ENCODE data around the gene PILRB.
A peak's percentile ranks its signal among the peaks of the same experiment; 100 is the strongest.
"Not testable (repeated sequence)": the region's sequence is repeated elsewhere in the genome, so short reads cannot be mapped to it uniquely, and the experiment has no call there.

The PILRB gene

DNA sequence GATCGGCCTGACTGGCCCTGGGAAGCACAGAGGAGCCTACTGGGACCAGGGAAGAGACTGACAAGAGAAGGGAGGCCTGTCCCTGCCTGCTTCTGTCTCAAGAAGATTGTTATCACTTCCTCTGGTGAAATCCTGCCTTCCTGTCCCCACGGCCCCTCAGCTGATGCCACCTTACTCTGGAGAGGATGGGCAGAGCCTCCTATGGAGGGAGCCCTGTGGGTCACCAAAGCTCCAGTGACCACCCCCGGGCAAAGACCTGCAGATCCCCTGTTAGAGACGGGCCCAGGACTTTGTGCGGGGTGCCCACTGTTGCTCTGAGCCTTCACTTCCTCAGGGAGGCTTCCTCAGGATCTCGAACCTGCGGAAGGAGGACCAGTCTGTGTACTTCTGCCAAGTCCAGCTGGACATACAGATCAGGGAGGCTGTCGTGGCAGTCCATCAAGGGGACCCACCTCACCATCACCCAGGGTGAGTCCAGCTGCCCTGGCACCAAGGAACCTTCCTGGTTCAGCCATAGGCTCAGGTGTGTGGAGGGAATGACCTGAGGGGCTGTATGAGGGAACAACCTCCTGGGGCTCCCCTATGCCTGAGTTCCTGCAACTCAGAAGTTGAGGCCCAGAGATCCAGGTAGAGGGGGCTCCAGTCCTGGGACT lies 1.4 kb upstream of the PILRB start:
- DNase-seq (ENCODE audit: low spot score): no peak

DNA sequence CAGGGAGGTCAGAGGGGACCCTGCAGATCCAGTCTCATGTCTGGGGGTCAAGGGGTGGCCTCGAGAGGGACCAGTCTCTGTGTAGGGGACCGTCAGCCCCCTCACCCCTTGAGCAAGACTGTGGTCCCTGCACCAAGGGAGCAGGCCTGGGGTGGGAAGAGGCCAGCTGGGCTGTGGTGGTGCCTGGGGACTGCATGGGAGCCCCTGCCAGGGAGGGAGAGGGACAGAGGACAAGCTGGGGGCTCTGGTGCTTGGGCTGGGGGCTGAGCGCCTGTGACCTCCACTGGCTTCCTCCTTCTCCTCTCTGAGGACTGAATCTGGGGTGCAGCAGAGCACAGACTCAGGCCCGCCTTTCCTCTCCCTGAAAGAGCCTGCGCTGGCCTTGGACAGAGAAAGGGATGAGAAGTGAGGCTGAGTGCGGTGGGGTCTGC lies 771 bp upstream of the PILRB start:
- no peak for DNase-seq (ENCODE audit: low spot score)

DNA sequence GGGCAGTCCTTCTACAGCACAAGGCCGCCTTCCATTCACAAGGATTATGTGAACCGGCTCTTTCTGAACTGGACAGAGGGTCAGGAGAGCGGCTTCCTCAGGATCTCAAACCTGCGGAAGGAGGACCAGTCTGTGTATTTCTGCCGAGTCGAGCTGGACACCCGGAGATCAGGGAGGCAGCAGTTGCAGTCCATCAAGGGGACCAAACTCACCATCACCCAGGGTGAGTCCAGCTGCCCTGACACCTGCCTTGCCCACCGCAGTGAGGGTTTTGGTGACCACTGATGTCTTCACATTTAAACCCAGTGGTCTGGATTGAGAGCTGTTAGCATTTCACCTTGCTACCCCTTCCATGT lies 918 bp downstream of the PILRB start:
- no peak for DNase-seq (ENCODE audit: low spot score)

- DNase-seq (ENCODE audit: low spot score): no peak
Observed at GRCh38 chr7:100360135-100360854, 2.4 kb downstream of the PILRB start.

GRCh38 chr7:100363098-100363497 lies 5.2 kb downstream of the PILRB start:
- no peak for DNase-seq (ENCODE audit: low spot score)

DNA sequence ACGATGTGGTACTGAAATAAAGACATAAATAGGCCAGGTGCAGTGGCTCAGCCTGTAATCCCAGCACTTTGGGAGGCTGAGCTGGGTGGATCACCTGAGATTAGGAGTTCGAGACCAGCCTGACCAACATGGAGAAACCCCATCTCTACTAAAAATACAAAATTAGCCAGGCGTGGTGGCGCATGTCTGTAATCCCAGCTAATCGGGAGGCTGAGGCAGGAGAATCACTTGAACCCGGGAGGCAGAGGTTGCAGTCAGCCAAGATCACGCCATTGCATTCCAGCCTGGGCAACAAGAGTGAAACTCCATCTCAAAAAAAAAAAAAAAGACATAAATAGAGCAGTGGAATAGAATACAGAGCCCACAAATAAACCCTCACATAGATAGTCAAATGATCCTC lies 5.9 kb downstream of the PILRB start:
- not testable (repeated sequence) for DNase-seq (ENCODE audit: low spot score)

- no peak for DNase-seq (ENCODE audit: low spot score)
Observed at GRCh38 chr7:100364480-100364879, 6.6 kb downstream of the PILRB start.

- not testable (repeated sequence) for DNase-seq (ENCODE audit: low spot score)
Observed at GRCh38 chr7:100365998-100366367, 8.1 kb downstream of the PILRB start.

DNA sequence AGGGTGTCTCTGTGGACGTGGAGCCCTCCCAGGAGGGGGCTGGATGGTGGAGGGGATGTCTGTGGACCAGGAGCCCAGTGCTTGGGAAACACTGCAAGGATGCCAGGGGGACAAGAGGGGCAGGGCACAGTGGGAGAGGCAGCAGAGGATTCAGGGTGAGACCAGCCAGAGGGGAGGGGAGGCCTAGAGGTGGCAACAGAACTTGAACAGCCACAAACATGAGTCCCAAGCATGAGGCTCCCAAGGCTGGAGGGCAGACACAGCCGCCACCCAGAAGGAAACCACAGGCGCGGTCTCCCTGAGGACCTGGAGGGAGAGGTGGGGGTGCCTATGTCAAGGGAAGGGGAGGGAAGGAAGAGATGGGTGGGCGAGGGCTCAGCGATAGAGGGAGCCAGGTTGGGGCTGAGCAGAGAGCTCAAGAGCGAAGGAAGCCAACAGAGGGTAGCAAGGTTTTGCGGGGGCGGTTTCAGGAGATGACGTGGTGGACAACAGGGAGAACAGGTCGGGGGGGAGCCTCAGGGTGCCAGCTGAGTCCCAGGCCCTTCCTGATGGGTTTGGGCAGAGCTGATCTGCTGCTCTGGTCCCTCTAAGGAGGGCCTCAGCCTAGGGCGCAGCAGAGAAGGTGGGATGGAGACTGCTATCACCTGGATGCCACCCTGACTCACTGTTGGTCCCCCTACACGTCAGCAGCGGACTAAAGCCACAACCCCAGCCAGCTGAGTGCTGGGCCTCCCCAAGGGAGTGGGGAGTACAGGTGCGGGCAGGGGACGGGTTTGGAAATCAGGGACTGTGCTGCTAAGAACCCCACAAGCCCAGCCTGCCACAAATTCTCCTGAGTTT lies 8.7 kb downstream of the PILRB start:
- DNase-seq (ENCODE audit: low spot score): no peak

GRCh38 chr7:100367251-100367620 lies 9.3 kb downstream of the PILRB start:
- no peak for DNase-seq (ENCODE audit: low spot score)

GRCh38 chr7:100367676-100368613 lies 10.0 kb downstream of the PILRB start:
- DNase-seq (ENCODE audit: low spot score): no peak

- no peak for DNase-seq (ENCODE audit: low spot score)
Observed at GRCh38 chr7:100369105-100369504, 11.2 kb downstream of the PILRB start.

- DNase-seq (ENCODE audit: low spot score): no peak
Observed at GRCh38 chr7:100370303-100370702, 12.4 kb downstream of the PILRB start.

DNA sequence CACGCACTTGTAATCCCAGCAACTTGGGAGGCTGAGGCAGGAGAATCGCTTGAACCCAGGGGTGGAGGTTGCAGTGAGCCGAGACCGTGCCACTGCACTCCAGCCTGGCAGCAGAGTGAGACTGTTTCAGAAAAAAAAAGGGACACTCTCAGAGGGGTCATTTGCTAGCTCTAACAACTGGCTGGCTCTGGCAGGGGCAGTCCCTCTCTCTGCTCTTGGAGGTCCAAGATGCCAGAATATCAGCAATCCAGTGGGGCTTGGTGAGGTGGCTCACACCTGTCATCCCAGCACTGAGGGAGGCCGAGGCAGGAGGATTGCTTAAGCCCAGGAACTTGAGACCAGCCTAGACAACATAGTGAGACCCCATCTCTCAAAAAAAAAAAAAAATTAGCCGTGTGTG lies 12.8 kb downstream of the PILRB start:
- no peak for DNase-seq (ENCODE audit: low spot score)

DNA sequence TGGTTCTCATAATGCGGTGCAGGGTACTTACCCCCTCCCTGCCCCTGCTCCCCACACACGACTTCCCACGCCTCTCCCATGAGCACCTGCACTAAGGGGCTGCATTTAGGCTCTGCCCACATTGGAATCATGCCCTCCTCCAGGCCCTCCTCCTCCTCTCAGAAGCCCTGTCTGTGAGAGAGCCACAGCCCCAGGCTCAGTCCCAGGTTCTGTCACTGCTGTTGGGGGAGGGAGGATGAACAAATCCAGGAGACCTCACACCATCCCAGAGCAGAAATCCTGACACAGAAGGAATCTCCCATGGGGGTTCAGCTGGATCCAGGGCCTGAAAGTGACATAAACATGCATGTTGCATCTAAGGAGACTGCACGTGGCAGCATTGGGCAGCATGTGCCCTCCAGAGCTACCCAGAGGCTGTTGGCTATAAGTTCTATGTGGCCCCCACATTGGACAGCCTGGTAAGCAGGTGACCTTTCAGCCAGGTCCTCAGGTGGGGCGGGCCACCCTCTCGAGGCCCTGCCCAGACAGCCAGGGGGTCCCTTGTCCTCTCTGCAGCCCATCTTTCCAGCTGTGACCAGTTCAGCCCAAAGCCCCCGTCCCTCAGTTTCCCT lies 13.7 kb downstream of the PILRB start:
- DNase-seq (ENCODE audit: low spot score): no peak

- DNase-seq (ENCODE audit: low spot score): peak; percentile 31
Observed at GRCh38 chr7:100372256-100372655, 14.3 kb downstream of the PILRB start.

GRCh38 chr7:100372694-100373093 lies 14.8 kb downstream of the PILRB start:
- DNase-seq (ENCODE audit: low spot score): no peak

DNA sequence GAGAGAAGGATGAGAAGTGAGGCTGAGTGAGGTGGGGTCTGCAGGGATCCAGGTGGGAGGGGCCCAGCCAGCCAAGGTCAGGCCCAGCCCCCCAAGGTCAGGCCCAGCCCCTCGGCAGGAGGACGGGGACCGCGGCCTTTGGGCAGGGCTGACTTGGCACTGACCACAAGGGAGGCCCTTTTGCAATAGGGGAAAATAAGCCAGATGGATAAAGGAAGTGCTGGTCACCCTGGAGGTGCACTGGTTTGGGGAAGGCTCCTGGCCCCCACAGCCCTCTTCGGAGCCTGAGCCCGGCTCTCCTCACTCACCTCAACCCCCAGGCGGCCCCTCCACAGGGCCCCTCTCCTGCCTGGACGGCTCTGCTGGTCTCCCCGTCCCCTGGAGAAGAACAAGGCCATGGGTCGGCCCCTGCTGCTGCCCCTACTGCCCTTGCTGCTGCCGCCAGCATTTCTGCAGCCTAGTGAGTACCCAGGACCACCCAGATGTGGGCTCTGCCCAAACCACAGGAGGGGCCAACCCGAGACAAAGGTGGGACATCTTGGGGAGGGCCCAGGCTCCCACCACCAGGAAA lies 15.4 kb downstream of the PILRB start, which contains the start of gene PILRA:
PILRA (plus strand) TSS at position 227 of the 571 bp plus-strand sequence; CDS start at position 397, 170 bp downstream.
- DNase-seq (ENCODE audit: low spot score): no peak

GRCh38 chr7:100373870-100374598 lies 16.1 kb downstream of the PILRB start:
- DNase-seq (ENCODE audit: low spot score): not testable (repeated sequence)

DNA sequence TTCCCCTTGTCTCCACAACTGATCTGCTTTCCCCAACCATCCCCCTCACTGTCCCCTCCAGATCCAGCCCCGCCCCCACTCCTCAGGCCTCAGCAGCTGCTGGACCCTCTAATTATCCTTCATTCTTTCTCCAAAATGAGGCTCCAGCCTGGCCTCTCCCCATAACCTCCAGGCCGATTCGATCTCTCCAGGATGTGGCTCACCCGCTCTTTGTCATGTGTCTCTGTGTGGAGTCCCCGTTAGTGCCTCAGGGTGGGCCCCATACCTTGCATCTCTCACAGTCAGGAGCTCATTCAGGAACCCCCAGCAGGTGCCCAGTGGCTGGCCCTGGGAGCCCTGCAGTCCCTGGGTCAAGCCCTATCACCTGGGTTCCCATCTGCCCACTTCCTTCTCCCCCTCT lies 16.7 kb downstream of the PILRB start:
- DNase-seq (ENCODE audit: low spot score): no peak
